Neural crest cell (in vitro differentiated cells): Measurements from ENCODE around the gene DNASE1L3. TPM values are rescaled to one million over a fixed set of nuclear protein-coding genes. Genes with fewer than 3 reads are reported as not detected.

Source experiments
- DNase-seq: peaks from one replicate; pipeline ENCODE4 v3.0.0; 2021; ENCODE audit warnings: low read depth, mixed read lengths, low spot score
- H3K27ac Mint-ChIP-seq: one replicate; pipeline ENCODE4 v1.8.0; 2021; ENCODE audit warnings: mild to moderate bottlenecking, mixed read lengths; ENCODE audit not compliant: unreplicated experiment
- H3K27me3 Mint-ChIP-seq: 2 replicates; pipeline ENCODE4 v1.8.0; 2021; ENCODE audit warnings: low read depth, mild to moderate bottlenecking, mixed read lengths
- H3K36me3 Mint-ChIP-seq: 2 replicates; pipeline ENCODE4 v1.8.0; 2021; ENCODE audit warnings: low read depth, mild to moderate bottlenecking, mixed read lengths
- H3K4me1 Mint-ChIP-seq: 2 replicates; pipeline ENCODE4 v1.8.0; 2021; ENCODE audit warnings: mixed read lengths
- H3K4me3 Mint-ChIP-seq: one replicate; pipeline ENCODE4 v1.8.0; 2021; ENCODE audit warnings: mild to moderate bottlenecking, mixed read lengths
- H3K9me3 Mint-ChIP-seq: 2 replicates; pipeline ENCODE4 v1.8.0; 2021; ENCODE audit warnings: mixed read lengths
- CTCF ChIP-seq: fragments of 200-600 bp; sonication (generic); conservative IDR thresholded peaks from 2 replicates; pipeline ENCODE4 v1.5.0; 2021; ENCODE audit warnings: antibody characterized with exemption, mild to moderate bottlenecking
- total RNA-seq: library from RNA; stranded (reverse); gene quantifications from 2 replicates; pipeline ENCODE4 v1.2.1, GENCODE V29; 2021

Gene DNASE1L3
- total RNA-seq, 1 donor from 2014 or later = not detected

GRCh38 chr3:58175437-58176184 is 35.2 kb downstream of the DNASE1L3 start:
- H3K4me1 Mint-ChIP-seq = peaks cover 17% of the 10 kb centered on the region
- DNase-seq = no peak
- TF ChIP-seq CTCF = no peak
- H3K36me3 Mint-ChIP-seq = no peaks in the 10 kb centered on the region
- H3K27me3 Mint-ChIP-seq = peaks cover 4% of the 10 kb centered on the region
- no peak overlapping the region for H3K4me3 Mint-ChIP-seq
- H3K27ac Mint-ChIP-seq = peak overlapping the region; percentile 92
- no peaks in the 10 kb centered on the region for H3K9me3 Mint-ChIP-seq

GRCh38 chr3:58175187-58175436 is 35.7 kb downstream of the DNASE1L3 start:
- peaks cover 17% of the 10 kb centered on the region for H3K4me1 Mint-ChIP-seq
- H3K27me3 Mint-ChIP-seq = peaks cover 4% of the 10 kb centered on the region
- H3K4me3 Mint-ChIP-seq = no peak overlapping the region
- no peaks in the 10 kb centered on the region for H3K9me3 Mint-ChIP-seq
- DNase-seq = no peak
- no peaks in the 10 kb centered on the region for H3K36me3 Mint-ChIP-seq
- peak overlapping the region; percentile 92 for H3K27ac Mint-ChIP-seq
- no peak for TF ChIP-seq CTCF

DNA sequence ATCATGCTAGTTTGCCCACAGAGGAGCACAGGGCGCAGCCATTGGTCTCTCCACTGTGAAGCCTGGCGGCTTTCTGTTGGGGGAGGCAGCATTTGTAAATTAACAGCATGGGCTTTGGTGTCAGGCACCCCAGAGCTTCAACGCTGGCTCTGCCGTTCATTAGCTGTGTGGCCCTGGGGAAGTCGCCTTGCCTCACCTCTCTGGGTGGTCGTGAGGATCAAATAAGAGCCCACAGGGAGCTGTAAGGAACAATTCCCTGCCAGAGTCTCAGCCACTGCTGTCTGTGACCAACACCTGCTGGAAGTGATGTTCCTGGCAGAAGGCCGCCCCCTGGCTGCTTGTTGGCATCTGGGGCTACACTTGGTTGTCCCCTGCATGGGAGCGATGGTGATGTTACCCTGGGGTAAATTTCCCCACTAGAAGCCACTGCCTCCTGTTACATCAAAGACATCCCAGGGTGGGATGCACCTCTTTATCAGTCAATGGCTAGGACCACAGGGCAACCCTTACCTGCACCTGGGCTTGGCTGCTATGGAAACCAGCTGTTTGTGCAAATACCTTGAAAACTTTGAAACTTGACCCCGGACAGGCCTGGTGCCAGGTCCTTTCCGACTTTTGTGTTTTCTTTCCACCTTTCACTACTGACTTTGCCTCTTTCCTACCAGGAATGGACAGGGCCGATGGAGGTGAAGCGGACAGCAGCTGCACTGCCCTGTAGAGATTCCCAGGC is 36.9 kb downstream of the DNASE1L3 start:
- DNase-seq = no peak
- Mint-ChIP-seq H3K9me3 (no peaks in the 10 kb centered on the region), H3K4me1 (peaks cover 17% of the 10 kb centered on the region), H3K27ac (peak overlapping the region; percentile 75), H3K4me3 (no peak overlapping the region), H3K36me3 (no peaks in the 10 kb centered on the region), H3K27me3 (peaks cover 4% of the 10 kb centered on the region)
- peak; percentile 50 for TF ChIP-seq CTCF

GRCh38 chr3:58173029-58173668 is 37.6 kb downstream of the DNASE1L3 start:
- no peaks in the 10 kb centered on the region for H3K36me3 Mint-ChIP-seq
- DNase-seq = no peak
- no peak for TF ChIP-seq CTCF

DNA sequence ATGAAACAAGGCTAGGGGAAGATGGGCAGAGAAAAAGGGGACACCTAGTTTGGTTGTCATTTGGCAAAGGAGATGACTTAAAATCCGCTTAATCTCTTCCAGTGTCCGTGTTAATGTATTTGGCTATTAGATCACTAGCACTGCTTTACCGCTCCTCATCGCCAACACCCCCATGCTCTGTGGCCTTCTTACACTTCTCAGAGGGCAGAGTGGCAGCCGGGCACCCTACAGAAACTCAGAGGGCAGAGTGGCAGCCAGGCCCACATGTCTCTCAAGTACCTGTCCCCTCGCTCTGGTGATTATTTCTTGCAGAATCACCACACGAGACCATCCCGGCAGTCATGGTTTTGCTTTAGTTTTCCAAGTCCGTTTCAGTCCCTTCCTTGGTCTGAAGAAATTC is 39.6 kb downstream of the DNASE1L3 start:
- H3K4me1 Mint-ChIP-seq = peaks cover 17% of the 10 kb centered on the region
- DNase-seq = no peak
- no peak overlapping the region for H3K4me3 Mint-ChIP-seq
- no peaks in the 10 kb centered on the region for H3K27me3 Mint-ChIP-seq
- no peak overlapping the region for H3K27ac Mint-ChIP-seq
- no peaks in the 10 kb centered on the region for H3K9me3 Mint-ChIP-seq
- H3K36me3 Mint-ChIP-seq = peaks cover 2% of the 10 kb centered on the region
- no peak for TF ChIP-seq CTCF

More at GRCh38 chr3:58173029-58173668, 37.6 kb downstream of the DNASE1L3 start:
- no peak overlapping the region for H3K27ac Mint-ChIP-seq
- no peak overlapping the region for H3K4me3 Mint-ChIP-seq
- H3K27me3 Mint-ChIP-seq = peaks cover 2% of the 10 kb centered on the region
- no peaks in the 10 kb centered on the region for H3K9me3 Mint-ChIP-seq
- peaks cover 17% of the 10 kb centered on the region for H3K4me1 Mint-ChIP-seq
